ENCODE results near the gene AMZ1. TPM values are rescaled to one million over a fixed set of nuclear protein-coding genes. Genes with fewer than 3 reads are reported as not detected.
"Not testable (repeated sequence)": the region's sequence is repeated elsewhere in the genome, so short reads cannot be mapped to it uniquely, and the experiment has no call there.

Gene AMZ1
- total RNA-seq, 1 experiment from 2014 or later, result 0.03 TPM

GRCh38 chr7:2694122-2694436, 6.1 kb downstream of the AMZ1 start:
- DNase-seq, result not testable (repeated sequence)

GRCh38 chr7:2698581-2699288, 10.7 kb downstream of the AMZ1 start:
- Histone ChIP-seq H3K9me3 (no peaks in the 10 kb centered on the region), H3K4me3 (no peak overlapping the region), H3K36me3 (no peaks in the 10 kb centered on the region), H3K27me3 (no peaks in the 10 kb centered on the region)
- no peak for DNase-seq

More at GRCh38 chr7:2694122-2694436, 6.1 kb downstream of the AMZ1 start:
- not testable (repeated sequence) for H3K27me3 ChIP-seq, H3K36me3 ChIP-seq, H3K4me3 ChIP-seq, H3K9me3 ChIP-seq

DNA sequence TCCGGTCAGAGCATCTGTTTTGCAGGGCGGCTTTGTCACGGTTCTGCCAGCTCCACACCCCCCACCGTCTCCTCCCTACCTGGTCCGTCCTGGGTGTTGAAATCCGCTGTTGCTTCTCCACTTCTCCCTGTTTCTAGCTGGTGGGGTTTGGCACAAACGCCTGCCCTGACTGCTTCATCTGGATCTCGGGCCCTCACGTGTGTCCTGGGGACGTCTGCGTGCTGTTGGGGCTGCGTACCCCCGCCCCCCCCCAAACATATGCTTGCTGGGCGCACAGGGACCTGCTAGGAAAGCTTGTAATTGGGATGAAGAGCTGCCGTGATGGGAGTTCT, 11.3 kb downstream of the AMZ1 start:
- Histone ChIP-seq H3K36me3 (no peaks in the 10 kb centered on the region), H3K4me3 (no peak overlapping the region), H3K9me3 (no peaks in the 10 kb centered on the region), H3K27me3 (no peaks in the 10 kb centered on the region)
- no peak for DNase-seq

- no peak for DNase-seq
- Histone ChIP-seq H3K4me3 (no peak overlapping the region), H3K9me3 (no peaks in the 10 kb centered on the region), H3K27me3 (no peaks in the 10 kb centered on the region), H3K36me3 (no peaks in the 10 kb centered on the region)
Measured at GRCh38 chr7:2700141-2700850, 12.3 kb downstream of the AMZ1 start.

- Histone ChIP-seq H3K36me3 (no peaks in the 10 kb centered on the region), H3K4me3 (no peak overlapping the region), H3K27me3 (no peaks in the 10 kb centered on the region), H3K9me3 (no peaks in the 10 kb centered on the region)
- DNase-seq, result no peak
Measured at GRCh38 chr7:2701424-2701823, 13.4 kb downstream of the AMZ1 start.

DNA sequence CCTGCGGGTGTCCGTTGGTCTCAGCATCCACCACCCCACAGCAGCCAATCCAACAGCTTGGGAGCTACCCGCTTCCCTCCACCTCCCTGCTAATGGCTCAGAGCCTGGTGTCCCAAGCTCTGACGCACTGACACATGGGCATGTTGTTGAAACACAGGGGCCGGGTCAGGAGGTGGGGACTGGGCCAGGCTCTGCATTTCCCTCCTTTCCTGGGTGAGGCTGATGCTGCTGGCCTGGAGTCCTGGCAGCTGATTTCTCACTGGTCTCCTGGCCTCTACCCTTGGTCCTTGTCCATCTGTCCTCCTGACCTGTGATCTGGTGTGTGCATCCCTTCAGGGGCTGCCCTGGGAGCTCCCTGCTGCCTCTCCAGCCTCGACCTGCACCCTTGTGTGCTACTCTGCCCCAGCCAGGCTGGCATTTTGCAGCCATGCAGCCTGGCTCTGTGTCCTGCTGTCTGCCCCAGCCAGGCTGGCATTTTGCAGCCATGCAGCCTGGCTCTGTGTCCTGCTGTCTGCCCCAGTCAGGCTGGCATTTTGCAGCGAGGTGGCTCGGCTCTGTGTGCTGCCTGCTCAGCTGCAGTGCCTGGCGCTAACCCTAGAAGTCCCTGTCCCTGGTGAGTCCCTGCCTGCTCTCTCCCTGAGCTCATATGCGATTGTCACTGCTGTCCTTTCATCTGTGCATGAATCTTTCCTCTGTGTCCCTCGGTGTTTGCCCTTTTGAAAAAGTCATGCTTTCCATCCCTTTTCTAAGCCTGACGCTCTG, 14.0 kb downstream of the AMZ1 start:
- Histone ChIP-seq H3K27me3 (no peaks in the 10 kb centered on the region), H3K4me3 (no peak overlapping the region), H3K9me3 (no peaks in the 10 kb centered on the region), H3K36me3 (no peaks in the 10 kb centered on the region)
- peak; percentile 53 for DNase-seq

- Histone ChIP-seq H3K27me3 (no peaks in the 10 kb centered on the region), H3K4me3 (no peak overlapping the region), H3K36me3 (no peaks in the 10 kb centered on the region), H3K9me3 (no peaks in the 10 kb centered on the region)
- DNase-seq, result no peak
Measured at GRCh38 chr7:2702594-2702957, 14.6 kb downstream of the AMZ1 start.

DNA sequence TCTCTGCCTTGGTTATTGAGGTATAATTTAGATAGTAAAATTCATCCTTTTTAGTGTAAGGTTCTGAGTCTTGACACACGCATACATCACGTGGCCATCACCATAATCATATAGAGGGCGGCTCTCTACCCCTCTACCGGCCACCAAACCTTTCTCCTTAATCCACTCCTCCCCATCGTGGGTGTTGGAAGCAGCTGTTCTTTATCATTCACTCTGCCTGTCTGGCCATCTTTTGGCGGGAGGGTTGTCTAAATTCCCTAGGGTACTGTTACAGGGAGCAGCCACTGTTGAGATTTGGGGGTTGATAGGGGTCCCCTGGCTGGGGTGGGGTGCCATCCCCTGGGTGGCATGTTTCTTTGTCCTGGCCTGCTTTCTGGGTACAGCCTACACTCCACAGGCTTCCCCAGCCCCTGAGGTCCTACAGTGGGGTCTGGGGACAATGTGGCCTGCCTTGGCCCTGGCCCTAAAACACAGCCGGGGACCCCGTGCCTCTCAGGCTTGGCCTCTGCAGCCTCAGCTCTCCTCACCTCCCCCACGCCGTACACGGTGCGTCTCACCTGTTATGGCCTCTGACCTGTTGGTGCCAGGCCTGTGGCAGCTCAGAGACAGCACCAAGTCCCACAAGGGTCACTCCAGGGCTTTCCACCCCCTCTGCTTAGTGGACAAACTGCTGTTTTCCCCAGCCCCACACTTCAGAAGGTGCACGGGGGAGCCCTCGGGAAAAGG, 17.5 kb downstream of the AMZ1 start:
- Histone ChIP-seq H3K9me3 (no peaks in the 10 kb centered on the region), H3K36me3 (no peaks in the 10 kb centered on the region), H3K4me3 (no peak overlapping the region), H3K27me3 (no peaks in the 10 kb centered on the region)
- DNase-seq, result no peak

DNA sequence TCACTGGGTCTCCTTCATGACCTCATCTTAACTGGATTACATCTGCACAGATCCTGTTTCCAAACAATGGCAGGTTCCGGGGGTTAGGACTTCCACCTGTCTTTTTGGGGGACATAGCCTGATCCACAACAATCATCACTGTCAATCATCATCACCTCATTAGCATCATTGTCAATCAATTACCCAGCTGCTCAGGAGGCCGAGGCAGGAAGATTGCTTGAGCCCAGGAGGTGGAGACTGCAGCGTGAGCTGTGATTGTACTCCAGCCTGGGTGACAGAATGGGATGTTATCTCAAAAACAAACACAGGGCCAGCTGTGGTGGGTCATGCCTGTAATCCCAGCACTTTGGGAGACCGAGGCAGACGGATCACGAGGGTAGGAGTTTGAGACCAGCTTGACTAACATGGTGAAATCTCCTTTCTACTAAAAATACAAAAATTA, 18.7 kb downstream of the AMZ1 start:
- no peak for DNase-seq
- no peak overlapping the region for H3K4me3 ChIP-seq
- no peaks in the 10 kb centered on the region for H3K9me3 ChIP-seq
- 0 out of 2 replicates have a peak, but pooled peaks cover 2% of the 10 kb centered on the region for H3K36me3 ChIP-seq
- H3K27me3 ChIP-seq, result no peaks in the 10 kb centered on the region

DNA sequence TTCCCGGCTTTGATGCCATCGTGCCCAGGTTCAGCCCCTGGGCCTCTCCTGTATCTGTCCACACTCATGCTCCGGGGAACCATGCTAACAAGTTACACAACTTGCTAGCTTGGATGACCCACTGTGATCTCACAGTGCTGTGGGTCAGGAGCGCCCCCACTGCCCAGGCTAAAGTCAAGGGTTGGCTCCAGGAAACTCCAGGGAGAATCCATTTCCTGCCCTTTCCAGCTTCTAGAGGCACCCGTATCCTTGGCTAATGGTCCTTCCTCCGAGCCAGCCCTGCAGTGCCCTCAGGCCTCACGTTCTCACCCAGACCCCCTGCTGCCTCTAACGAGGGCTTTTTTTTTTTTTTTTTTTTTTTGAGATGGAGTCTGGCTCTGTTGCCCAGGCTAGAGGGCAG, 19.5 kb downstream of the AMZ1 start:
- Histone ChIP-seq H3K9me3 (no peaks in the 10 kb centered on the region), H3K4me3 (no peak overlapping the region), H3K36me3 (0 out of 2 replicates have a peak, but pooled peaks cover 2% of the 10 kb centered on the region), H3K27me3 (no peaks in the 10 kb centered on the region)
- DNase-seq, result no peak

GRCh38 chr7:2708041-2708440, 20.0 kb downstream of the AMZ1 start:
- Histone ChIP-seq H3K9me3 (no peaks in the 10 kb centered on the region), H3K4me3 (no peak overlapping the region), H3K36me3 (0 out of 2 replicates have a peak, but pooled peaks cover 2% of the 10 kb centered on the region), H3K27me3 (no peaks in the 10 kb centered on the region)
- DNase-seq, result no peak

GRCh38 chr7:2708547-2709310, 20.7 kb downstream of the AMZ1 start:
- Histone ChIP-seq H3K27me3 (no peaks in the 10 kb centered on the region), H3K36me3 (0 out of 2 replicates have a peak, but pooled peaks cover 2% of the 10 kb centered on the region), H3K4me3 (no peak overlapping the region), H3K9me3 (no peaks in the 10 kb centered on the region)
- no peak for DNase-seq

DNA sequence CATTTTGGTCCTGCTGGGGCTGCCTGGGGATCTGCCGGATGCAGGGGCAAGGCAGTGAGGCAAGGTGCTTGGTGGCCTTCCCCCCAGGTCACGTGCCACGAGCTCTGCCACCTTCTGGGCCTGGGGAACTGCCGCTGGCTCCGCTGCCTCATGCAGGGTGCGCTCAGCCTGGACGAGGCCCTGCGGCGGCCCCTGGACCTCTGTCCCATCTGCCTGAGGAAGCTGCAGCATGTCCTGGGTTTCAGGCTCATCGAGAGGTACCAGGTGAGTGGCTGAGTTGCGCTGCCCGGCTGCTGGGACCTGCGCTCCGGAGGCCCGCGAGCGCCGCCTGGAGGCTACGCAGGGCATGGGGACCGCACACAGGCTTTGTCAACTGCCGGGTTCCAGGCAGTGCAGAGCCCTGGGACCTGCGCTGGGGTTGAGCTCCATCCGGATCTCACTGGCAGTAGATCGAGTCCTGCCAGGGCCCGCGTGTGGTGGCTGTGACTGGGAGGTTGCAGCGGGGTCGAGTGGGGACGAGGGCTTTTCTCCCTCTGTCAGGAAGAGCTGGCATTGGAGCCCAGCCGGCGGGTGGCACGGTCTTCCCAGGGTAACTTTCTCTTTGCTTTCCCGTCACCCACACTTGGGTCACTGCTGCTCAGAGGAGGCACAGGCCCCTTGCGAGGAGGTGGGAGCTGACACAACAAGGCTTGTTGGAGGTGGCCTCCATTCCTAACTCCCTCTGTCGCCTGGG, 21.7 kb downstream of the AMZ1 start:
- no peaks in the 10 kb centered on the region for H3K9me3 ChIP-seq
- H3K36me3 ChIP-seq, result peaks cover 2% of the 10 kb centered on the region; the same call in 1 of the 2 replicates
- no peaks in the 10 kb centered on the region for H3K27me3 ChIP-seq
- no peak for DNase-seq
- no peak overlapping the region for H3K4me3 ChIP-seq

DNA sequence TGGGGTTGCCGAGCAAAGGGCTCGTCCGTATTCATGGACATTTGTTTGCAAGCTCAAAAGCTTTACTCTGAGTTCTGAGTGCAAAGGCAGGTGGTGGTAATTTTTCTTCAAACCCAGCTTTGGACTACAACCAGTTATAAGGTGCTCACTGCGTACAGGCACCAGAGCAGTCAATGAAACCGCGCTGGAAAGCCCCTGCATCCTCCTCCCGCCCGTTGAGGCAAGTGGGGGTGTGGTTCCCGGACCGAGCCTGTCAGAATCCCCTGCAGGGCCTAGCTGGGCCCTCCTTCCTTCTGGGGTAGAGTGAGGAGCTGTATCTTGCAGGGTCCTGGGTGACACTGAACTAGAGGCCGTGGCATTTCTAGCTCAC, 22.3 kb downstream of the AMZ1 start:
- H3K36me3 ChIP-seq, result peaks cover 2% of the 10 kb centered on the region; the same call in 1 of the 2 replicates
- H3K4me3 ChIP-seq, result no peak overlapping the region
- no peaks in the 10 kb centered on the region for H3K9me3 ChIP-seq
- H3K27me3 ChIP-seq, result no peaks in the 10 kb centered on the region
- DNase-seq, result no peak

GRCh38 chr7:2710901-2711551, 23.0 kb downstream of the AMZ1 start:
- DNase-seq, result no peak
- Histone ChIP-seq H3K4me3 (no peak overlapping the region), H3K9me3 (no peaks in the 10 kb centered on the region), H3K27me3 (no peaks in the 10 kb centered on the region), H3K36me3 (peaks cover 5% of the 10 kb centered on the region)

Data from MG63 (cell line).